GM21737 (cell line): ENCODE results near the gene B2M.
"Not testable (repeated sequence)": the region's sequence is repeated elsewhere in the genome, so short reads cannot be mapped to it uniquely, and the experiment has no call there.

Experiments used
- ATAC-seq: cut with Tn5 transposase; IDR thresholded peaks from one replicate; pipeline ENCODE4 v1.9.1; 2021; ENCODE audit warnings: mild to moderate bottlenecking, moderate library complexity; ENCODE audit not compliant: unreplicated experiment

The B2M gene

GRCh38 chr15:44711096-44711742 is at the start of gene B2M, which contains the start of gene PATL2:
Gene B2M, plus strand, starts transcription at chr15:44711517. Its CDS starts 30 bp downstream, at chr15:44711547.
Gene PATL2, minus strand, starts transcription at chr15:44711323. Its CDS starts 34,833 bp downstream, at chr15:44676490.
- peak; percentile 77 for ATAC-seq

- ATAC-seq: no peak
Measured at GRCh38 chr15:44661576-44661975, 49.7 kb upstream of the B2M start.

GRCh38 chr15:44662478-44663409 is 48.6 kb upstream of the B2M start:
- peak; percentile 53 for ATAC-seq

GRCh38 chr15:44663410-44664308 is 47.7 kb upstream of the B2M start, which contains the start of gene SPG11:
Gene SPG11, minus strand, starts transcription at chr15:44663662. Its CDS starts 15 bp downstream, at chr15:44663647.
- ATAC-seq: peak; percentile 74

- ATAC-seq: no peak
Measured at GRCh38 chr15:44666210-44667038, 44.9 kb upstream of the B2M start.

GRCh38 chr15:44667039-44667360 is 44.3 kb upstream of the B2M start:
- ATAC-seq: no peak

GRCh38 chr15:44668921-44669320 is 42.4 kb upstream of the B2M start:
- no peak for ATAC-seq

GRCh38 chr15:44670087-44670950 is 41.0 kb upstream of the B2M start:
- ATAC-seq: no peak

GRCh38 chr15:44673639-44674038 is 37.7 kb upstream of the B2M start:
- no peak for ATAC-seq

- no peak for ATAC-seq
Measured at GRCh38 chr15:44675911-44676310, 35.4 kb upstream of the B2M start.

GRCh38 chr15:44676676-44677075 is 34.6 kb upstream of the B2M start:
- ATAC-seq: no peak

GRCh38 chr15:44682211-44682610 is 29.1 kb upstream of the B2M start:
- no peak for ATAC-seq

- not testable (repeated sequence) for ATAC-seq
Measured at GRCh38 chr15:44682809-44683682, 28.3 kb upstream of the B2M start.

- ATAC-seq: not testable (repeated sequence)
Measured at GRCh38 chr15:44689318-44689717, 22.0 kb upstream of the B2M start.

GRCh38 chr15:44690245-44690644 is 21.1 kb upstream of the B2M start:
- ATAC-seq: not testable (repeated sequence)

- no peak for ATAC-seq
Measured at GRCh38 chr15:44692659-44693058, 18.7 kb upstream of the B2M start.

- ATAC-seq: no peak
Measured at GRCh38 chr15:44694416-44694815, 16.9 kb upstream of the B2M start.

- ATAC-seq: no peak
Measured at GRCh38 chr15:44695294-44695693, 16.0 kb upstream of the B2M start.
